ENCODE measurements around the gene SLC1A5. TPM values are rescaled to one million over a fixed set of nuclear protein-coding genes. Genes with fewer than 3 reads are reported as not detected.

Gene SLC1A5
- polyA plus RNA-seq, 1 donor from 2014 or later, result 1.1 TPM

- H3K4me3 ChIP-seq (ENCODE audit: low read length), result no peak overlapping the region
- H3K27ac ChIP-seq (ENCODE audit: low read length), result no peak overlapping the region
- H3K79me2 ChIP-seq (replicated peaks; ENCODE audit: insufficient read depth, low read length), result no peaks in the 10 kb centered on the region
- H3K9me2 ChIP-seq (ENCODE audit: insufficient read depth, low read length), result no peaks in the 10 kb centered on the region
- H3F3A ChIP-seq (ENCODE audit: insufficient read depth, low read length, poor library complexity, severe bottlenecking), result no peaks in the 10 kb centered on the region
- H3K36me3 ChIP-seq (ENCODE audit: insufficient read depth, low read length), result no peaks in the 10 kb centered on the region
- H3K9me3 ChIP-seq (ENCODE audit: low read length), result no peaks in the 10 kb centered on the region
- H3K9ac ChIP-seq (ENCODE audit: low read length), result no peak overlapping the region
- no peaks in the 10 kb centered on the region for H4K20me1 ChIP-seq (ENCODE audit: insufficient read depth)
- no peak overlapping the region for H3K4me2 ChIP-seq (ENCODE audit: low read length)
- no peak overlapping the region for H2AFZ ChIP-seq (ENCODE audit: low read depth, low read length)
- no peaks in the 10 kb centered on the region for H3K27me3 ChIP-seq (ENCODE audit: insufficient read depth, low read depth, low read length)
- TF ChIP-seq CTCF (IDR thresholded peaks at IDR 0.05; ENCODE audit: poor library complexity, severe bottlenecking), result peak; percentile 34
- no peak for TF ChIP-seq REST (IDR thresholded peaks at IDR 0.05; ENCODE audit: borderline replicate concordance)
These were observed 21.7 kb downstream of the SLC1A5 start for GRCh38 chr19:46766569-46767317.

GRCh38 chr19:46764817-46765291, 23.5 kb downstream of the SLC1A5 start:
- Histone ChIP-seq H3K36me3 (ENCODE audit: insufficient read depth, low read length) (no peaks in the 10 kb centered on the region), H3K9me2 (ENCODE audit: insufficient read depth, low read length) (no peaks in the 10 kb centered on the region), H4K20me1 (ENCODE audit: insufficient read depth) (no peaks in the 10 kb centered on the region), H3K4me2 (ENCODE audit: low read length) (no peak overlapping the region), H3K79me2 (replicated peaks; ENCODE audit: insufficient read depth, low read length) (no peaks in the 10 kb centered on the region), H3K9ac (ENCODE audit: low read length) (no peak overlapping the region), H3F3A (ENCODE audit: insufficient read depth, low read length, poor library complexity, severe bottlenecking) (no peaks in the 10 kb centered on the region), H3K4me3 (ENCODE audit: low read length) (no peak overlapping the region), H3K9me3 (ENCODE audit: low read length) (no peaks in the 10 kb centered on the region), H2AFZ (ENCODE audit: low read depth, low read length) (no peak overlapping the region), H3K27ac (ENCODE audit: low read length) (no peak overlapping the region), H3K27me3 (ENCODE audit: insufficient read depth, low read depth, low read length) (no peaks in the 10 kb centered on the region)
- TF ChIP-seq CTCF (IDR thresholded peaks at IDR 0.05; ENCODE audit: poor library complexity, severe bottlenecking) (no peak), TAF1 (IDR thresholded peaks at IDR 0.05; ENCODE audit: low read depth) (no peak), EZH2 (IDR thresholded peaks at IDR 0.05; ENCODE audit: borderline replicate concordance, insufficient read depth, low read length, poor library complexity, severe bottlenecking) (no peak)
